SIG-M5 treated with dmso at 0.1 percent for 504 hours (cell line): ENCODE data around the gene LPCAT3.

Experiments used
- DNase-seq: peaks from one replicate; lab custom pipeline; 2025; ENCODE audit not compliant: unreplicated experiment; lab: John Stamatoyannopoulos, UW

The LPCAT3 gene

DNA sequence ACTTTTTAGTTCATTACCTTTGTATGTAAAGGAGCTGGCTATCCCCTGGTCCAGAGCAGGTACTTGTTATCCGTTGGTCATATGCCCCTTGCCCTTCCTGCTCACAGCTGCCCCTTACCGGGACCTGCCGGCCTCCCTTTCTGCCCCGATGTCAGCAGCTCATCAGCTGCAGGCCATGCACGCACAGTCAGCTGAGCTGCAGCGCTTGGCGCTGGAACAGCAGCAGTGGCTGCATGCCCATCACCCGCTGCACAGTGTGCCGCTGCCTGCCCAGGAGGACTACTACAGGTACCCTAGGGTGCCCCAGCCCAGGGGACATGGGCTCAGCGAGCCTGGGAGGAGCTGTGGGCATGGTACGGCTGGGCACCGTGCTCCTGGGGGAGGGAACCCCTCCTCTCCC is 77.0 kb downstream of the LPCAT3 start:
- DNase-seq = no peak

DNA sequence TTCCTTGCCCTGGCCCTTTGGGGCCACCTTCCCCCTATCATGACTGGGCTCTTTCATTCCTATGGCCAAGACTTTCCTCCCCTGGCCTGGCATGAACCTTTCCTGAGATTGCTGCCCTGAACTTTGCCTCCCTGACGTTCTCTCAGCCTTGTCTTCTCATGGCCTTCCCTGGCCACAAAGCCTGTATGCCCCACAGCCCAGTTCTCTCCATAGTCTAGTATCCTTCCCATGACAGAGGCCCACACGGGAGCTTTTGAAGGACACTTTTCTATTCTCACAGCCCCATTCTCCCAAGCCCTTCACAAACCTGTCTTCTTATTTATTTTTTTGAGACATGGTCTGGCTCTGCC is 79.1 kb downstream of the LPCAT3 start:
- DNase-seq = no peak

DNA sequence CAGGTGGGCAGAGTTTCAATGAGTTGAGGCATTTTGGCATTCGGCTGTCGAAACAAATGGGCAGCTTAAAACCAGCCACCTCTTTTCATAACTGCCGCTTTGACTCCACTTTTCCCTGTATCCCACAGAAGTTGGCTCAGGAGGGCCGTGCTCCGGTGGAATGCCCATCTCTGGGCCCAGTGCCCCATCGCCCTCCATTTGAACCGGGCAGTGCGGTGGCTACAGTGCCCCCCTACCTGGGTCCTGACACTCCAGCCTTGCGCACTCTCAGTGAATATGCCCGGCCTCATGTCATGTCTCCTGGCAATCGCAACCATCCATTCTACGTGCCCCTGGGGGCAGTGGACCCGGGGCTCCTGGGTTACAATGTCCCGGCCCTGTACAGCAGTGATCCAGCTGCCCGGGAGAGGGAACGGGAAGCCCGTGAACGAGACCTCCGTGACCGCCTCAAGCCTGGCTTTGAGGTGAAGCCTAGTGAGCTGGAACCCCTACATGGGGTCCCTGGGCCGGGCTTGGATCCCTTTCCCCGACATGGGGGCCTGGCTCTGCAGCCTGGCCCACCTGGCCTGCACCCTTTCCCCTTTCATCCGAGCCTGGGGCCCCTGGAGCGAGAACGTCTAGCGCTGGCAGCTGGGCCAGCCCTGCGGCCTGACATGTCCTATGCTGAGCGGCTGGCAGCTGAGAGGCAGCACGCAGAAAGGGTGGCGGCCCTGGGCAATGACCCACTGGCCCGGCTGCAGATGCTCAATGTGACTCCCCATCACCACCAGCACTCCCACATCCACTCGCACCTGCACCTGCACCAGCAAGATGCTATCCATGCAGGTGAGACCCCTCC is 79.7 kb downstream of the LPCAT3 start:
- DNase-seq = no peak

DNA sequence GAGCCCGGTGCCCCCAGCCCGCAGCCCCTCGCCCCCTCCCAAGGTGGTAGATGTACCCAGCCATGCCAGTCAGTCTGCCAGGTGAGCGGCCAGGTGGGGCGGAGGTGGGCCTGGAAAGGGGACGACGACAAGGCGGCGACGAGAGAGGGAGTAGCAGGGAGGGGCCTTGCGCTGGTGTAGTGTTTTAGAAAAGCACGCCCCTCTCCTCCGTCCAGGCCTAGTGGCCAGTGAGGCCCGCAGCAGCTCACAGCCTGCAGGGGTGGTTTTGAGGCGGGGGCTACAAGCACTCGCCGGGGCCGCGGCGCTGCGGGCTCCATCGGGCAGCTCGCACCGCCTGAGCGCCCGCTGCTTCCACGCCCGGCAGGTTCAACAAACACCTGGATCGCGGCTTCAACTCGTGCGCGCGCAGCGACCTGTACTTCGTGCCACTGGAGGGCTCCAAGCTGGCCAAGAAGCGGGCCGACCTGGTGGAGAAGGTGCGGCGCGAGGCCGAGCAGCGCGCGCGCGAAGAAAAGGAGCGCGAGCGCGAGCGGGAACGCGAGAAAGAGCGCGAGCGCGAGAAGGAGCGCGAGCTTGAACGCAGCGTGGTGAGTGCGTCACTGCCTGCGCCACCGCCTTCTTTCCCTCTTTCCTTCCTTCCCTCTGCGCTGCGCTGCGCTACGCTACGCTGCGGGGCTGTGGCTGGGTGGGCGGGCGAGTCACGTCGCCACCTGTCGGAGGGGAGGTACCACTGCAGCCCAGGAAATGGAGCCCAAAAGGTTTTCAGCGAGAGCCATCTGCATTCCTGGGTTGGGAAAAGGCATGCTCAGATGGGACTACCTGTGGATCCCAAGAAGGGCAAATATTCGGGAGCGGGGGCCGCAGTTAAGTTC is 80.6 kb downstream of the LPCAT3 start:
- DNase-seq = peak; percentile 97

DNA sequence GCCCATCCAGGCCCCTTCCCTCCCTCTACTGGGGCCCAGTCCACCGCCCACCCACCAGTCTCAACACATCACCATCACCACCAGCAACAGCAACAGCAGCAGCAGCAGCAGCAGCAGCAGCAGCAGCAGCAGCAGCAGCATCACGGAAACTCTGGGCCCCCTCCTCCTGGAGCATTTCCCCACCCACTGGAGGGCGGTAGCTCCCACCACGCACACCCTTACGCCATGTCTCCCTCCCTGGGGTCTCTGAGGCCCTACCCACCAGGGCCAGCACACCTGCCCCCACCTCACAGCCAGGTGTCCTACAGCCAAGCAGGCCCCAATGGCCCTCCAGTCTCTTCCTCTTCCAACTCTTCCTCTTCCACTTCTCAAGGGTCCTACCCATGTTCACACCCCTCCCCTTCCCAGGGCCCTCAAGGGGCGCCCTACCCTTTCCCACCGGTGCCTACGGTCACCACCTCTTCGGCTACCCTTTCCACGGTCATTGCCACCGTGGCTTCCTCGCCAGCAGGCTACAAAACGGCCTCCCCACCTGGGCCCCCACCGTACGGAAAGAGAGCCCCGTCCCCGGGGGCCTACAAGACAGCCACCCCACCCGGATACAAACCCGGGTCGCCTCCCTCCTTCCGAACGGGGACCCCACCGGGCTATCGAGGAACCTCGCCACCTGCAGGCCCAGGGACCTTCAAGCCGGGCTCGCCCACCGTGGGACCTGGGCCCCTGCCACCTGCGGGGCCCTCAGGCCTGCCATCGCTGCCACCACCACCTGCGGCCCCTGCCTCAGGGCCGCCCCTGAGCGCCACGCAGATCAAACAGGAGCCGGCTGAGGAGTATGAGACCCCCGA is 81.4 kb downstream of the LPCAT3 start:
- peak; percentile 56 for DNase-seq

DNA sequence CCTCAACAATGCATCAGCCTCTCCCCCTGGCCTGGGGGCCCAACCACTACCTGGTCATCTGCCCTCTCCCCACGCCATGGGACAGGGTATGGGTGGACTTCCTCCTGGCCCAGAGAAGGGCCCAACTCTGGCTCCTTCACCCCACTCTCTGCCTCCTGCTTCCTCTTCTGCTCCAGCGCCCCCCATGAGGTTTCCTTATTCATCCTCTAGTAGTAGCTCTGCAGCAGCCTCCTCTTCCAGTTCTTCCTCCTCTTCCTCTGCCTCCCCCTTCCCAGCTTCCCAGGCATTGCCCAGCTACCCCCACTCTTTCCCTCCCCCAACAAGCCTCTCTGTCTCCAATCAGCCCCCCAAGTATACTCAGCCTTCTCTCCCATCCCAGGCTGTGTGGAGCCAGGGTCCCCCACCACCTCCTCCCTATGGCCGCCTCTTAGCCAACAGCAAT is 82.1 kb downstream of the LPCAT3 start:
- no peak for DNase-seq

DNA sequence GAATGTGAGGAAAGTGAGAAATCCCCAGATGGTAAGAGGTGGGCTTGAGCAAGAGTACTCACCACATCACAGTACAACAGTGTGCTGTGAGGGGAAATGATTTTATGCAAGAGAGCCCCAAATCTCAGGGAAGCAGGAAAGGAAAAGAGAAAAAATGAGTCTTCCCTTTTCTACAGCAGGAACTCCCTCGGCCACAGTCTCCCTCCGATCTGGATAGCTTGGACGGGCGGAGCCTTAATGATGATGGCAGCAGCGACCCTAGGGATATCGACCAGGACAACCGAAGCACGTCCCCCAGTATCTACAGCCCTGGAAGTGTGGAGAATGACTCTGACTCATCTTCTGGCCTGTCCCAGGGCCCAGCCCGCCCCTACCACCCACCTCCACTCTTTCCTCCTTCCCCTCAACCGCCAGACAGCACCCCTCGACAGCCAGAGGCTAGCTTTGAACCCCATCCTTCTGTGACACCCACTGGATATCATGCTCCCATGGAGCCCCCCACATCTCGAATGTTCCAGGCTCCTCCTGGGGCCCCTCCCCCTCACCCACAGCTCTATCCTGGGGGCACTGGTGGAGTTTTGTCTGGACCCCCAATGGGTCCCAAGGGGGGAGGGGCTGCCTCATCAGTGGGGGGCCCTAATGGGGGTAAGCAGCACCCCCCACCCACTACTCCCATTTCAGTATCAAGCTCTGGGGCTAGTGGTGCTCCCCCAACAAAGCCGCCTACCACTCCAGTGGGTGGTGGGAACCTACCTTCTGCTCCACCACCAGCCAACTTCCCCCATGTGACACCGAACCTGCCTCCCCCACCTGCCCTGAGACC is 82.7 kb downstream of the LPCAT3 start:
- no peak for DNase-seq

DNA sequence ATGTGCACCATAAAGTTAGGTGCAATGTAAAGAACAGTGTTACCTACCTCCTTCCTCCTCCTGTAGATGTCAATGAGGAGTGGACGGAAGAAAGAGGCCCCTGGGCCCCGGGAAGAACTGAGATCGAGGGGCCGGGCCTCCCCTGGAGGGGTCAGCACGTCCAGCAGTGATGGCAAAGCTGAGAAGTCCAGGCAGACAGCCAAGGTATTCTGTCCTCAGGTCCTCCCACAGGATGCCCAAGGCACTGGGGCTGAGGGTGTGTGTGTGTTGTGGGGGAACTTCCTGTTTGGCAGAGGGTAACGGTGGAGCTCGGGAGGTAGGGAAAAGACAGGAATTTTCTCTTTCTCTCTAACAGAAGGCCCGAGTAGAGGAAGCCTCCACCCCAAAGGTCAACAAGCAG is 84.2 kb downstream of the LPCAT3 start:
- no peak for DNase-seq

DNA sequence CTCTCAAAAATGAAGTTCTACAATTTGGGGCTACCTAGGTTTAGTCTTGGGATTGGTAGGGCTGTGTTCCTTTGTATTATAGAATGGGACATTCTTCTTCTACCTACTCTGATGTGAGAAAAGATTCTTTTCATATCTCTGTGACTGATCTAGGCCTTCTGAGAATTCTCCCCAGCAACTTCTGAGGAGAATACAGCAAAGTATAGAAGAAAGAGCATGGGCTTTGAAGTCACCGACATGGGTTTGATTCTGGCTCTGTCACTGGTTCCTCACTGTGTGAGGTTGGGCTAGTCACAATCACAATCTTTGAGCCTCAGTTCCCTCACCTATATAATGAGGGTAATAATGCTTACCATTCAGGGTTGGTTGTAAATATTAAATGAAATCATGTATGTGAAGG is 85.5 kb downstream of the LPCAT3 start:
- DNase-seq = no peak

DNA sequence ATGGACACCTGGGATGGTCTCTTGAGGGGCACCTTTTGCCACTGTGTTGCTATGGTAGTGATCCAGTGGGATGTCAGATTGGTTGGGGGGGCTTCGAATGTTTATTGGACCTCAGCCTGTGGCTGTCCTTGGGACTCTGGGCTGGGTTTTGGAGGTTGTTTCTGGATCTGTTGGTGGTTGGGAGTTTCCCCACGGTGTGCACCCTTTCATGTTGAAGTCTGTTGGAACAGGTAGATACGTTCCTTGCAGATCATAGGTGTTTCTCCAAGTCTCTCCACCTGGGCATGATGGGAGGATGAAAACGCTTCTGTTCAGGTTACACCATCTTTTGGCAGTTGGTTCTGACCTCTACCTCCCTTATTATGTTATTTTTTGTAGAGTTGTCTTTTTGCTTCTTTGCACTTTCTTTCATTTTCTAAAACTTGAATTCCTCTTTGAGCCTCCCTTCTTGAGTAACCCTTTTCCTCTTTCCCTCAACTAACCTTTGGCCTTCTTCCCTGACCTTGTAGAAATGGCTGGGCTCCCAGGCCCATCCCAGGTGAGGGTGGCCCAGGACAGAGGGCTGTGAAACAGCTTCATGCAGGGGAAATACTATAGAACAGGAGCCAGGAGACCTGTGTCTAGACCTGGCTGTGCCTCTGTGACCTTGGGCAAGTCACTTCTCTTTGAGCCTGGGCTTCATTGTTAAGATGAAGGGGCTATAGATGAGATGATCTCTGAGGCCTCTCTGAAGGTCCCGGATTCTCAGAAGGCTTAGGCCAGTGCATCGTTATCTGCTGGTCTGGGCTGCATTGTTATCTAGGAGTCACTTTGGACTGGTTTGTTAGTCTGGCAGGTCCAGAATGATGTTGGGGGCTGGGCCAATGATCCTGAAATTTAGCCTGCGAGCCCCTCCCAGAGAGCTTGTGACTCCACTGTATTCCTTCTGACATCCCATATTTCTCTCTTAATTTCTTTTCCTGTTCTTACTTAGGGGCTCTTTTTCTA is 88.5 kb downstream of the LPCAT3 start:
- no peak for DNase-seq

DNA sequence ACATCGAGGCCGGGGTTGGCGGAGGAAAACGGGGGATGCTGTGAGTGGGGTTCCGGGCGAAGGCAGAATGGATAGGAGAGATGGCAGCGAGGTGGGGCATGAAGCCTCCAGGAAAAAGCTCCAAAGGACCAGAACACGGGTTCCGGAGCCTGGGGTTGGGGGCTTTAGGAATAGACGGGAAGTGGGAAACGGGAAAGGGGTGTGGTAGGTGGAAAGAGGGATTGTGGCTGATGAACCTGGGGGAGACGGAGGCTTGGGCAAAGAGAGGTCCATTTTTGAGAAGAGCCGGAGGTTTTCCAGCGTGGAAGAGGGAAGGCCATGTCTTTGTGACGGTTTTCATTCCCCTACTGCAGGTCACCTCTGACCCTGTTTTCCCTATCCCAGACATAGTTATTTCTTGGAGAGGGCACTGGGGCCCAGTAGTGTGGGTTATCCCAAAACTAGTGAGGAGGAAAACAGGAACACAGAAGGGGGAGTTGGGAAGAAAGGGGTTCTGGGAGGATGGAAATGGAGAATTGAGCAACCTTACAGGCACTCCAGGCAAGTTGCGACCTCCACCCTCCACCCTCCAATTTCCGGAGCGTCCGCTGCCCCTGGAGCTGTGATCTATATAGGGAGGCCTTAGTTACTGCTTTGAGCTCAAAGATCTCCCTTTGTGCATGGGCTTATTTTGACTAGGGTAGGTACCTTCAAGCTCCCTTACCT is 89.4 kb downstream of the LPCAT3 start:
- no peak for DNase-seq

DNA sequence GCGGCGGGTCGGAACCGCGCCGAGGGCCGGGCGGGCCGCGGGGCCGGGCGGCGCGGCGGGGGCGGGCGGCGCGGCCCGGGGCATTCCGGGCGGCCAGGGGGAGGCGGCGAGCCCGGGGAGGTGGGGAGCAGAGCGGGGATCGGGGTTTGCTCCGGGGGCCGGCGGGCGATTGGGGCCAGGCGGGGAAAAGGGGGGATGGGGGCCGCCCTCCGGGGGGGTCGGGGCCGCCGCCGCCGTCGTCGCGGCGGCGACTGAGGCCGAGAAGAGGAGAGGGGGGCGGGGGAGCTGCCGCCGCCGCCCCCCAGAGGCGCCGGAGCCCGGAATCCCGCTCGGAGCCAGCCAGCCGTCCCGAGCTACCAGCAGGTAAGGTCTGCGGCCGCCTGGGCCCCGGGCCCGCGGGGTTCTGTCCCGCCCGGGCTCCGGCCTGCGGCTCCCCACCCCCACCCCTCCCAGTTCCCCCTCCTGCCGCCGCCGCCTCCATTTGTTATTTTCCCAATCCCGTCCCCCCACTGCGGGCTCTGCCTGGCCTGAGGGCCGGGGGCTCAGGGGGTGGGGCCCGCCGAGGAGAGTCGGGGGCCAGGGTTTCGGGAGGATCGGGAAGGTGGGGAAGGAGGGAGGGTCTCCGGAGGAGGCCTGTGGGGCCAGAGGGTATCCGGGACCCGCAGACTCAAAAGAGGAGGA is 90.1 kb downstream of the LPCAT3 start:
- DNase-seq = no peak

DNA sequence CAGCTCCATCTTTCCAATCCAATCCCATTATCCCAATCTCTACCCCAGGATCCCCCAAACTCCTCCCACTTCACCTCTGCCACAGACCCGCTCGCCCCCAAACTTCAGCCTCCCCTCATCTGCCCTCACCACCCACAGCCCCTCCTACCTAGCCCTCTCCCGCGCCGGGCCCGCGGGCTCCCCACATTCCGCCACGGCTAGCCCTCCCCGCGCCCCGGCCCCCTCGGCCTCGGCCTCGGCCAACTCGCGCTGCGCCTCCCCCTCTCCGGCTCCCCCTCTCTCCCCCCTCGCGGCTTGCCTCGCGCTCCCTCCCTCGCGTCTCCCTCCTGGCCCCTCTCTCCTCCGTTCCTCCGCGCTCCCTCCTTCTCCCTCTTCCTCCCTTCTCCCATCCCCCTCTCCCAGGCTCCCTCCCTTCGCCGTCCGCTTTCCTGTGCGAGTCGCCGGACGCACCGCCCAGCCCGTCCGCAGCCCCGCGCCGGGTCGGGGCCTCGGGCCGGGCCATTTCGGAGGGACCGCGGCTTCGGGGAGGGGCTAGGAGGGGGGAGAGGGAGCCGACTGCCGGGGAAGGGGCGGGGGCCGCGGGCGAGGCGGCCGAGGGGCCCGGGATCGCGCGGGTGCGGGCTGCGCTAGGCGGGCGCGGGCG is 90.8 kb downstream of the LPCAT3 start, which contains the start of gene ATN1:
TSS of gene ATN1 (plus strand) at position 581 of the 643 bp plus-strand sequence. CDS start 6,043 bp downstream, outside the sequence.
- DNase-seq = peak; percentile 45
